GM19324 (cell line): Measurements from ENCODE around the gene ENTPD6.

Experiments
- ATAC-seq: cut with Tn5 transposase; IDR thresholded peaks from one replicate; pipeline ENCODE4 v1.9.1; 2021; ENCODE audit warnings: mild to moderate bottlenecking, moderate library complexity; ENCODE audit not compliant: unreplicated experiment, low FRiP score

Gene ENTPD6

DNA sequence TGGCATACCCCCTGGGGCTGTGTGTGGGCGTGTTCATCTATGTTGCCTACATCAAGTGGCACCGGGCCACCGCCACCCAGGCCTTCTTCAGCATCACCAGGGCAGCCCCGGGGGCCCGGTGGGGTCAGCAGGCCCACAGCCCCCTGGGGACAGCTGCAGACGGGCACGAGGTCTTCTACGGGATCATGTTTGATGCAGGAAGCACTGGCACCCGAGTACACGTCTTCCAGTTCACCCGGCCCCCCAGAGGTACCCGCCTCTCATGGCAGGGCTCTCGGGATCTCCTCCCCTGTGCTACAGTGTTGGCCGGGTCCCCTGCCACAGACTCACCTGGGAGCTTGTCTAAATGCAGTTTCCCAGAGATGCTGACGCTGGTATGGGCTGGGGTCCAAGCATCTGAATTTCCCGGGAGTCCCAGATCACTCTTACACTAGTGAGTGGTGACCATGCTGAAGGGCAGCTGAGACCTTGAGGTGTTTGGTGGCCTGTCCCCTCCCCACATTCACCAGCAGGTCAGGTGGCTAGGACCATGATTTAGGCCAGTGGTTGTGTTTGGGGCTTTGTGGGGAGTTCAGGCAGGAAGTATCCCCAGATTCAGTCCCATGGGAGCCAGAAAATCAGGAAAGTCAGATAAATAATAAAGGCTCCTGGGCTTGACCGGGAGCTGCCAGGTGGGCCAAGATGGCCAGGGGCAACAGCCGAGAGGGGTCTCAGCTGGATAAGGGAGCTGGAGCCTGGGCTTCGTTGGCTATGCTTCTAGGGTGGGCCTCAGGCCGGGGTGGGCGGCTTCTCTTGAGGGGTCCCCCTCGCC is 11.8 kb downstream of the ENTPD6 start:
- no peak for ATAC-seq

DNA sequence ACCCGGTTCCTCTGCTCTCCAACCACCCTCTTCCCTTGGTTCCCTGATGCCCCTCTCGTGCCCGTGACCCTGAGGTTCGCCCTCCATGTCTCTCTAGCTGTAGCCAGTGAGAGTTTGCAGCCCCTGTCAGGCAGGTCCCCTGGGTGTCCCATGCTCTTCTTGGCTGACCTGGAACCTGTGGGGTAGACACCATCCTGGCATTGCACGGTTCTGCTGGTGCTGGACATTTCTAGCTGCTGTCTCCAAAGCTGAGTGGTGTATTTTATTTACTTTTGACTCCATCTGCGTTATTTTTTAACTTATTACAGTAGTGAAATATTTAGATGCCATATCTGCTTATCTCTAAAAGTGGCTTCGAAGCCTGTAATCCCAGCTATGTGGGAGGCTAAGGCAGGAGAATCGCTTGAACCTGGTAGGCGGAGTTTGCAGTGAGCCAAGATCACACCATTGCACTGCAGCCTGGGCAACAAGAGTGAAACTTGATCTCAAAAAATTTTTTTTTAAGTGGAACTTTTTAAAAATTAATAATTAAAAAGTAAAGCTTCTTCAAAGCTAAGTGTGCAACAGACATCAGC is 12.5 kb downstream of the ENTPD6 start:
- ATAC-seq: no peak

DNA sequence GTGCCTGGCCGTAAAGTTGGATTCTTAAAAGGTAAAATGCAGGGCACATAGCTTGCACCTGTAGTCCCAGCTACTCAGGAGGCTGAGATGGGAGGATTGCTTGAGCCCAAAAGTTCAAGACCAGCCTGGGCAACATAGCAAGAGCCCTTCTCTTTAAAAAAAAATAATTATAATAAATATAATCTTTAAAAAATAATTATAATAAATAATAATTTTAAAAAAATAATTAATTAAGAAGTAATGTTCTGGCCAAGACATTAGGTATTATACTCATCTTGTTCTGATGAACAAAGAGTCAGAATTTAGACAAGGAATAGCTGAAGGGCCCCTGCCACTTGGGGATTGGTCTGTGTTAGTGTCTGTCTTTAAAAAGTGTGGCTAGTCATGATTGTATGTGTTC is 13.9 kb downstream of the ENTPD6 start:
- no peak for ATAC-seq

DNA sequence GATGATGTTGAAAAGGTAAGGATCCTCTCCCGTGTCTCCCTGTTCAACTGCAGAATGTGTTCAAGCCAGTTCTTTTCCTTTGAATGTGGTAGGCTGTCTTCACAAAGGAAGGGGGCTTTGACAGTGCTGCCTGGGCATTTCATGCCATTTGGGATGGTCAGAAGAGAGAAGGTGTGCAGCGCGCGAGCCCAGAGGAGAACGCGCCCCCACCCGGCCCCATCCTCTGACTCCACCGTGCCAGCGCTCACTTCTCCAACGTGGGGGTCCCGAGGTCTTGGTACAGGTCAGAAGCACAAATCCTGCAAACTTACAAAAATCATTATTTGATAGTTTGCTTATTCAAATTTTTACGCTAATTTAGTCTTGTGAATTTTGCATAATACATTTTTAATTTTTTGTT is 14.4 kb downstream of the ENTPD6 start:
- ATAC-seq: no peak

DNA sequence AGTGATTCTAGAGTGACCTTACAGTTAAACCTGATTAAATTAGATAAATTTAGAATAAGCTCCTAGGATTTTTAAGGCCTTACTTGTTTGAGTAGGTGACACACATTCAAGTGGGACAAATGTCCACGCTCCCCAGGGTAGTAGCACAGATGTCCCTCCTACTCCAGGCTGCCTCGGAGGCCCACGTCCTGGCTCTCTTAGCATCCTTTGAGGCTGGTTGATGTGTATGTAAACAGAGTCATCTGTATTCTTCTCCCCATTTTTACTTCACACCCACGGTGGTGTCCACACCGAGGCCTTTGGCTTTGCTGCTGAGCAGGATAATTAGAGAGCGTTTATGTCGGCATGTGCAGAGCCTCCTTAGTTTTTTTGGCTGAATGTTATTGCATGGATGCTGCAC is 15.8 kb downstream of the ENTPD6 start:
- no peak for ATAC-seq

DNA sequence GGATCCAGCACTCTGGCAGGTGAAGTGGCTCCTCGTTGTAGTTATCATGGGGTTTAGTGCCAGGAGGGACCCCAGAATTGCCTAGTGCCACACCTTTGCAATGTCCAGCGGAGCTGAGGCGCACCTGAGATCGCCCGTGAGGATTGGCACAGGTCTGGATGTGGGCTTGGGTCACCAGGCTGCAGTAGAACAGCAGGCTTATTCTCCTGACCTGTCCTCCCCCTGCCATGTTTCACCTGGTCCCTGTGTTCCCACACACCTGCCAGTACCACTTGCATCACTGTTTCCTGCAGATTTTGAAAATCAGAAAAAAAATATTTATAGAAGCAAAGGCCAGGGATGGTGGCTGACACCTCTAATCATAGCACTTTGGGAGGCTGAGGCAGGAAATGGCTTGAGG is 16.7 kb downstream of the ENTPD6 start:
- ATAC-seq: no peak

DNA sequence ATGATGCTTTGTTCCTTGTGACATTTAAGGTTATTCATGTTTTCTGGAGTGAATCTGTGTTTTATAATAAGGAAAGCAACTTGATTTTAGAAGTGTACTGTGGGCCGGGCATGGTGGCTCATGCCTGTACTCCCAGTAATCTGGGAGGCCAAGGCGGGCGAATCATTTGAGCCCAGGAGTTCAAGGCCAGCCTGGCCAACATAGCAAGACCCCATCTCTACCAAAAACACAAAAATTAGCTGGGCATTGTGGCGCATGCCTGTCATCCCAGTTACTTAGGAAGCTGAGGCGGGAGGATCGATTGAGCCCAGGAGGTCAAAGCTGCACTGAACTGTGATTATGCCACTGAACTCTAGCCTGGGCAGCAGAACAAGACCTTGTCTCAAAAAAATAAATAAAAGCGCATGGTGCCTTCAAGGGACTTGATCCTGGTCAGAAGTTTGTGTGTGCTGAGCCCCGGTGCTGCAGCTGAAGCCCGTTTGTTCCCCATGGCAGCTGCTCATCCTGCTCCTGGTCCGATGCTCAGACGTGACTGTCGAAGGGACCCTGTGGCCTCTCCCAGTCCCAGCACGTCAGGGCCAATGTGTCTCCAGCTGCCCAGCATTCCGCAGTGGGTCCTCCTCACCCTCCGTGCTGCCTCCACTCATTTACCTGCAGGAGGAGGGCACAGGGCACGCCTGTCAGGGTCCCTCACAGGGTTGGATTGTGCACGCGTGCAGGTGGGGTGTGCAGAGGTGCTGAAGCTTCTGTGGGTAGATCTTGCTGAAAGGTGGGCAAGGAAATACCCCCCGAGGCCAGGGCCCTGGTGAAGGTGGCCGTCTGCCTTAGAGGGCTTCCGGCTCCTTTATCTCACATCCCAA is 18.3 kb downstream of the ENTPD6 start:
- no peak for ATAC-seq

DNA sequence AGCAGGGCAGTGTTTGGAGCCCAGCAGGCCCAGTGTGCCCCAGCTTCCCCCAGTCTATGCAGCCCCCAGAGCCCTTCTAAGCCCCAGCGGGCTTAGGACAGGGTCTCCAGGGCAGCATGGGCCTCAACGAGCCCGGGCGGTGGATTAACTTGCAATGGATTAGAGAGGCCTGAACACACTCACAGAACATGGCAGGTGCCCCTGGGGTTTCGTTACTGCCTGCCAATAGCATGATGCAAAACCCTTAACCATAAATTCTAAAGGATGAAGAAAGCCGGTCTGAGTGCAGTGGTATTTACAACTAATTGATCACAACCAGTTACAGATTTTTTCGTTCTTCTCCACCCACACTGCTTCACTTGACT is 18.9 kb downstream of the ENTPD6 start:
- no peak for ATAC-seq

DNA sequence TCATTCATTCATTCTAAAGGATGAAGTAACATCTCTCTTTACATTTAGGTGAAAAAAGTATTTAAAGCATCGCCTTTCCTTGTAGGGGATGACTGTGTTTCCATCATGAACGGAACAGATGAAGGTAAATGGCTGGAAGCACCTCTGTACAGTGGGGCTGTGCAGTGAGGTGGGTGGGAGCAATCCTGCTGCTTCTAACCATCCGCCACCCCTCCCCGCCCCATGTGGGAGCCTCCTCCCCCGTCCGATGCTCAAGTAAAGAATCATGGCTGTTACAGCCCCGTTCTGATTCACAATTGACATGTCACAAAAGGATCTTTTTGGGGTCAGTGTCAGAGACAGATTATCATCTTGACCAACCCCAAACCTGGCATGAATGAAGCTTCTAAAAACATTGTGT is 19.3 kb downstream of the ENTPD6 start:
- ATAC-seq: no peak

DNA sequence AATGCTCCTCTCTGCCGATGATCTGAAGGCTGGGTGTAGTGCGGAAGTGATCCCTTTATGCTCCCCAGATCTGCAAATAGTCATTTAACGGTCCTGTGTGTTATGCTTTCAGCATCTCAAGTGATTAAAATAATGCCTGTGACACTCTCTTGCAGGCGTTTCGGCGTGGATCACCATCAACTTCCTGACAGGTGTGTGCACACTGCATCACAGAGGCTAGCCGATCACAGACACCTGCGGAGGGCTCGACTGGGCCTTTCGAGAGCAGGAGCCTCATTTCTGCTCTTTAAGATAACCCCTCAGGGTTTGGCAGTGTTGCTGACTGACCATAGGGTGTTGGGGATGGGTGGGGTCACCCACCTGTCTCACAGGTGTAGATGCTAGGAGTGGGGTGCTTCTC is 20.0 kb downstream of the ENTPD6 start:
- no peak for ATAC-seq

DNA sequence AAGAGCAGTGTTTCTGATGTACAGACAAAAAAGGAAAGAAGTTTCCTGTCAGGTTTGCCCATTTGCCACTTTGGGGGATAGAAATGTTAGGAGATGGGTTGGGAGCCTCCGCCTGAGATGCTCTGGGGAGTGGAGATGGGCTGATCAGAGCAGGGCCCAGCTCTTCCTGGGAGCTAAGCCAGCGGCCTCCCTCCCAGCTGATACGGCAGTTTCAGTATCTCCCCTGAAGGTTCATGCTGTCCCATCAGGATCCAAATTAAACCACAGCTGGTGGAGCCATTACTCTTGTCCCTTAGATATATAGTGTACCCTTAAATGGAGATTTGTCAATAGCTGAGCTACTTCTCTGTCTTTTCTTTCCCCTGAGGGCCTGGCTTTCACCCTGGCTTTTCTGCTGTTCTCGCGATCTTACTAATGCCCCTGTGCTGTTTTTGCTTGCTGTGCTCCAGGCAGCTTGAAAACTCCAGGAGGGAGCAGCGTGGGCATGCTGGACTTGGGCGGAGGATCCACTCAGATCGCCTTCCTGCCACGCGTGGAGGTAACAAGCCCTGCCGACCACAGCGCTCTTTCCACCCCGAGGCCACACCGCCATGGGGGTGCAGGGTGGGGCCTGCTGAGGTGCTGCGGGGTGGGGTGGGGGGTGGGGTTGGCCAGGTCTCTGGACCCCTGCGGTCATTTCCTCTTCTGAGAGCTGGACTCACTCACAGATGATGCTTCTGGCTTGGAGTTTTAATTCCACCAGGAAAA is 20.9 kb downstream of the ENTPD6 start:
- no peak for ATAC-seq

DNA sequence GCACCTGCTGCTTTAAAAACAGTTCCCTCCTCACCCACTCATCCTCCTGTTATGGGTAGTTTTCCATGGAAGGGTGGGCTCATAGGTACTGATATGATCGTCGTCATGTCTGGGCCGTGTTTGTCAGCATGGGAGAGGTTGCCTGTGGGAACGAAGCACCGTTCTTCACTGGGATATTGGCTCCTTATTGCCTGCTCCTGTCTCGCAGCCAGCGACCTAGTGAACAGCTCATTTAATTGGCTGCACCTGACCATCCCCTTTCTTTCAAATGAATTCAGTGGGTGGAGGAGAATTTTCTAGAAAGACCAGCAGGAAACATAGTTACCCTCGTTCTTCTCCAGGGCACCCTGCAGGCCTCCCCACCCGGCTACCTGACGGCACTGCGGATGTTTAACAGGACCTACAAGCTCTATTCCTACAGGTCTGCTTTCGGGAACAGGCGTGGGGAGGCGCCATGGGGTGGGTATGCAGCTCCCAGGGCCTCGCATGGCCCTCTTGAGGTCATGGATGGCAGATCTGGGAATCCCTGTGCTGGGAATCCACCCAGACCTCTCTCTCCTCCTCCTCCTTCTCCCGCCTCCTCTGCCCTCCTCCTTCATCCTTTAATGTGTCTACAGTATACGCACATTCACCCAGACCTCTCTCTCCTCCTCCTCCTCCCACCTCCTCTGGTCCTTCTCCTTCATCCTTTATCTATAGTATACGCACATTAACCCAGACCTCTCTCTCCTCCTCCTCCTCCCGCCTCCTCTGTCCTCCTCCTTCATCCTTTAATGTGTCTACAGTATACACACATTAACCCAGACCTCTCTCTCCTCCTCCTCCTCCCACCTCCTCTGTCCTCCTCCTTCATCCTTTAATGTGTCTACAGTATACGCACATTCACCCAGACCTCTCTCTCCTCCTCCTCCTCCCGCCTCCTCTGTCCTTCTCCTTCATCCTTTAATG is 21.9 kb downstream of the ENTPD6 start:
- no peak for ATAC-seq

DNA sequence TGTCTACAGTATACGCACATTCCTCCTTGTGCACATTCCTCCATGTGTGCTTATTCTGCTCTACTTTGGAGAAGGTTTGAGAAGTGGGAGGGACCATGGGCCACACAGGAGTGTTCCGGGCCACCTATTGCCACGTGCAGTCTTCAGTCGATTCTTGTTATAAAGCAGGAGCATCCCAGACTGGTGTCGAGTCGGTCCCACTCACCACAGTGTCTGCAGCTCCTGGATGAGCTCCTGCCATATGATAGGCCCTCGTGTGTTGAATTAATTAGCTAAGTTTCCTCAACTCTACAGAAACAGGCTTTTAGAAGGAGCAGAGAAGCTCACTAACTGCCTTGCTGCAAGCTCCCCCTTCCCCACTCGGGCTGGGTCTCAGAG is 22.6 kb downstream of the ENTPD6 start:
- ATAC-seq: no peak

DNA sequence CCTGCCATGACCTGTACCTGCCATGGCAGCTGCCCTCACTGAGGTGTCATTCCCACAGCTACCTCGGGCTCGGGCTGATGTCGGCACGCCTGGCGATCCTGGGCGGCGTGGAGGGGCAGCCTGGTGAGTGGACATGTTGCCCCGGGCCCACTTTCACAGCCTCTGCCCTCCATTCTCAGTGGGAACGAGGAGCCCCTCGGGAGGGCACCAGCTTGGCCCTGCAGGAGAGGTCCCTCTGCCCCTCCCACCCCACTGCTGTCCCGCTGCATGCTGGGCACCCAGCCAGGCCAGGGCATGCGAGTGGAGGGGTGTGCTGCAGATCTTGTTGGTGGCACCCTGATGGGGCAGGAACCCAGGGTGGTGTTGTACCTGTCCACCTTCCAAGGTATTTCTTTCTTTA is 23.0 kb downstream of the ENTPD6 start:
- ATAC-seq: no peak

DNA sequence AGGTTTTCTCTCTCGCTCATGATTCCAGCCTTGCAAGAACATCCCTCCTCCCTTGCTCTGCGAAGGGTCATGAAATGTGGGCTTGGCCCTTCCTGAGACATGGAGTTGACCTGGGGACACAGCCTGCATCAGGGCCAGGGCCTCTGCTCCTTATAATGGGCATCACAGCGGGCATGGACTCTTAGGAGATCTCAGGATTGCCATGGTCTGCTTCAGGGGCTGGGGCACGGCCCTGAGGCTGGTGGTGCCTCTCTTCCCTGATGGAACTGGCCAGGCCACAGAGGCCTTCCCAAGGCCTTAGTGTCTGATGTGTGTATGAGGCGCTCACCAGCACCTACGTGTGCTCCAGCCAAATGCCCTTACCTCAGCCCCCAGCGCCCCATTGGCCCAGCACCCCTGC is 23.9 kb downstream of the ENTPD6 start:
- no peak for ATAC-seq

DNA sequence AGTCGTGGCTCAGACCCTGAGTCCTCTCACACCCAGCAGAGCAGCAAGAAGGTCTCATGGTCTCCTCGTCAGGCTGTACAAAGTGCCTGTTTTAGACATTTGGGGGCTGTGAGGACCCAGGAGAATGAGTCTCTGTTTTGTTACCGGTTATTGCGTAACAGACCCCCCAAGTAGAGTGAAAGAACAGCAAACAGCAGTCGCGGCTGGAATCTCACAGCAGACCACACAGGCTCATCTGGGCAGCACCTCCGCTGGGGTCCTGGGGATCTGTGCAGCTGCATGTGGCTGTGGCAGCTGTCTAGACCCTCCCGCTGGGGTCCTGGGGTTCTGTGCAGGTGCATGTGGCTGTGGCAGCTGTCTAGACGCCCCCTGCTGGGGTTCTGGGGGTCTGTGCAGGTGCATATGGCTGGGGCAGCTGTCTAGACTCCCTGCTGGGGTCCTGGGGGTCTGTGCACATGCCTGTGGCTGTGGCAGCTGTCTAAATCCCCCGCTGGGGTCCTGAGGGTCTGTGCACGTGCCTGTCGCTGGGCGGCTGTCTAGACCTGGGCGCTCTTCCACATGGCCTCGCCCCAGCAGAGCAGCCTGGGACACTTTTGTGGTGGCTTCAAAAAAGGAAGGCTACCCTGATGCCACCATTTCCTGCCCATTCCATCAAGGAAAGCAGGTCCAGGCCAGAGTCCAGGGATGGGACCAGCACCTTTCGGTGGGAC is 24.7 kb downstream of the ENTPD6 start:
- ATAC-seq: no peak

DNA sequence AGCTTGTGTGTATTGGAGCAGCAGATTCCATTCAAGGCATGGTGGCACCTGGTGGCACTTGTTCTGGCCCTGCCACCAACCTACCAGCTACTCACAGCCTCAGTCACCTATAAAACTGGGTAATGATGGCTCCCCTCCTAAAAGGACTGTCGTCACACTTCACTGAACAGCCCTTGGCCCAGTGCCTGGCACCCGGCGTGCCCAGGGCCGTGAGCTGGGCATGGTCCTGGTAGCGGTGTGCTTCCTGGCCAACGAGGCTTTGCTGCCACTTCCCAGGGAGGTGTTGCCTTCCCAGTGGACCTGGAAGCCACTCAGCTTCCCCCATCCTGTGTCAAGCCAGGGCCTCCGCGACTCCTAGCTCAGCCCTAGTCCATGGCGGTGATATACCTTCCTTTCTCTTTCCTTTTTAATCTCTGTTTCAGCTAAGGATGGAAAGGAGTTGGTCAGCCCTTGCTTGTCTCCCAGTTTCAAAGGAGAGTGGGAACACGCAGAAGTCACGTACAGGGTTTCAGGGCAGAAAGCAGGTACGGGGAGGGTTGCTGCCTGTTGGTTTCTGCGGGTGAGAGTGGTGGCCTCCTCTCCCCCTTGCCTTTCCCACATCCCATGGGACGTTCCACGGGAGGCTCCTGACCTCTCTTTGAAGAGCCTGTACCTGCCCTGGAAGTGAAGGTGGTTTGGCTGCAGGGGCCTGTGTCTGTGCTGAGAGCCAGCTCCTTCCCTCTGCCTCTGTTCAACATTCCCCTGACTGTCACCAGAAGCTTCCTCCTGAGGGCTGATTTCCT is 25.5 kb downstream of the ENTPD6 start:
- ATAC-seq: no peak
